Measurements from ENCODE around the gene SHMT2.
A peak's percentile ranks its signal among the peaks of the same experiment; 100 is the strongest.

Gene SHMT2

GRCh38 chr12:57216014-57216911 is 13.2 kb upstream of the SHMT2 start, which contains the start of gene NXPH4:
TSS of gene NXPH4 (plus strand) at chr12:57216794. CDS start at chr12:57216970, 176 bp downstream.
- Mint-ChIP-seq H3K27me3 (peaks cover 67% of the 10 kb centered on the region), H3K27ac (no peak within 1 kb of the TSS)

GRCh38 chr12:57216921-57217879 is 12.3 kb upstream of the SHMT2 start:
- Mint-ChIP-seq H3K4me1 (ENCODE audit: low read depth) (peaks cover 63% of the 10 kb centered on the region), H3K36me3 (ENCODE audit: low read depth) (no peaks in the 10 kb centered on the region), H3K27me3 (peaks cover 76% of the 10 kb centered on the region), H3K27ac (no peak overlapping the region), H3K9me3 (no peaks in the 10 kb centered on the region), H3K4me3 (peak overlapping the region; percentile 70)

More at GRCh38 chr12:57216014-57216911, 13.2 kb upstream of the SHMT2 start, which contains the start of gene NXPH4:
- no peaks in the 10 kb centered on the region for H3K9me3 Mint-ChIP-seq
- H3K36me3 Mint-ChIP-seq (ENCODE audit: low read depth): no peaks in the 10 kb centered on the region
- H3K4me1 Mint-ChIP-seq (ENCODE audit: low read depth): peaks cover 53% of the 10 kb centered on the region
- H3K4me3 Mint-ChIP-seq: peak within 1 kb of the TSS; percentile 70

GRCh38 chr12:57218030-57218853 is 11.3 kb upstream of the SHMT2 start:
- H3K36me3 Mint-ChIP-seq (ENCODE audit: low read depth): no peaks in the 10 kb centered on the region
- no peak overlapping the region for H3K4me3 Mint-ChIP-seq
- peaks cover 85% of the 10 kb centered on the region for H3K27me3 Mint-ChIP-seq
- H3K27ac Mint-ChIP-seq: no peak overlapping the region
- H3K9me3 Mint-ChIP-seq: no peaks in the 10 kb centered on the region
- peaks cover 71% of the 10 kb centered on the region for H3K4me1 Mint-ChIP-seq (ENCODE audit: low read depth)

GRCh38 chr12:57219205-57219992 is 10.1 kb upstream of the SHMT2 start:
- Mint-ChIP-seq H3K9me3 (no peaks in the 10 kb centered on the region), H3K27me3 (peaks cover 85% of the 10 kb centered on the region), H3K4me1 (ENCODE audit: low read depth) (peaks cover 64% of the 10 kb centered on the region), H3K4me3 (no peak overlapping the region), H3K27ac (no peak overlapping the region), H3K36me3 (ENCODE audit: low read depth) (no peaks in the 10 kb centered on the region)

GRCh38 chr12:57219993-57220754 is 9.3 kb upstream of the SHMT2 start:
- H3K27me3 Mint-ChIP-seq: peaks cover 84% of the 10 kb centered on the region
- no peaks in the 10 kb centered on the region for H3K36me3 Mint-ChIP-seq (ENCODE audit: low read depth)
- no peak overlapping the region for H3K4me3 Mint-ChIP-seq
- no peaks in the 10 kb centered on the region for H3K9me3 Mint-ChIP-seq
- no peak overlapping the region for H3K27ac Mint-ChIP-seq
- H3K4me1 Mint-ChIP-seq (ENCODE audit: low read depth): peaks cover 56% of the 10 kb centered on the region

GRCh38 chr12:57220770-57221168 is 8.7 kb upstream of the SHMT2 start:
- Mint-ChIP-seq H3K4me3 (no peak overlapping the region), H3K9me3 (no peaks in the 10 kb centered on the region), H3K27me3 (peaks cover 84% of the 10 kb centered on the region), H3K27ac (no peak overlapping the region), H3K36me3 (ENCODE audit: low read depth) (no peaks in the 10 kb centered on the region), H3K4me1 (ENCODE audit: low read depth) (peaks cover 55% of the 10 kb centered on the region)

- no peak overlapping the region for H3K27ac Mint-ChIP-seq
- H3K36me3 Mint-ChIP-seq (ENCODE audit: low read depth): no peaks in the 10 kb centered on the region
- H3K4me1 Mint-ChIP-seq (ENCODE audit: low read depth): peaks cover 58% of the 10 kb centered on the region
- no peak overlapping the region for H3K4me3 Mint-ChIP-seq
- H3K9me3 Mint-ChIP-seq: no peaks in the 10 kb centered on the region
- peaks cover 85% of the 10 kb centered on the region for H3K27me3 Mint-ChIP-seq
These were observed 8.2 kb upstream of the SHMT2 start for GRCh38 chr12:57221169-57221917.

GRCh38 chr12:57222286-57223190 is 7.0 kb upstream of the SHMT2 start:
- Mint-ChIP-seq H3K9me3 (no peaks in the 10 kb centered on the region), H3K27ac (no peak overlapping the region), H3K27me3 (peaks cover 90% of the 10 kb centered on the region), H3K4me3 (no peak overlapping the region), H3K36me3 (ENCODE audit: low read depth) (no peaks in the 10 kb centered on the region), H3K4me1 (ENCODE audit: low read depth) (peaks cover 64% of the 10 kb centered on the region)

- Mint-ChIP-seq H3K27ac (no peak overlapping the region), H3K4me1 (ENCODE audit: low read depth) (peaks cover 59% of the 10 kb centered on the region), H3K9me3 (no peaks in the 10 kb centered on the region), H3K36me3 (ENCODE audit: low read depth) (no peaks in the 10 kb centered on the region), H3K27me3 (peaks cover 84% of the 10 kb centered on the region), H3K4me3 (no peak overlapping the region)
These were observed 6.0 kb upstream of the SHMT2 start for GRCh38 chr12:57223191-57224165.

GRCh38 chr12:57224278-57224972 is 5.1 kb upstream of the SHMT2 start:
- Mint-ChIP-seq H3K27me3 (peaks cover 75% of the 10 kb centered on the region), H3K27ac (no peak overlapping the region), H3K9me3 (no peaks in the 10 kb centered on the region), H3K4me3 (no peak overlapping the region), H3K4me1 (ENCODE audit: low read depth) (peaks cover 67% of the 10 kb centered on the region), H3K36me3 (ENCODE audit: low read depth) (no peaks in the 10 kb centered on the region)

Measured in stimulated activated naive CD8-positive, alpha-beta T cell treated with anti-CD3 and anti-CD28 coated beads, Interleukin-15, Interleukin-2, amounts not matched to agents 100 ng/mL and 50 ng/mL, for 24 hours (primary cell).